HepG2 (cell line): ENCODE data around the gene DICER1. TPM values are rescaled to one million over a fixed set of nuclear protein-coding genes. Genes with fewer than 3 reads are reported as not detected.

ENCODE experiments used
- ATAC-seq: fragments of 200-7000 bp; cut with Tn5 transposase; 3 replicates; pipeline ENCODE4 v1.9.1; 2020; ENCODE audit warnings: mild to moderate bottlenecking, moderate library complexity
- BruUV-seq: library from RNA; stranded (reverse); fragments of 400-500 nt; replicated peaks from 2 replicates; lab custom pipeline; 2021; lab: Mats Ljungman, UMichigan
- CTCF ChIA-PET: fragments of 300-600 bp; formaldehyde crosslinking; extraction: SDS; loops from one replicate; lab custom pipeline; 2021; ENCODE audit warnings: low total read pairs, inconsistent platforms, low intra/inter-chr PET ratio; lab: Yijun Ruan, JAX
- POLR2A ChIA-PET: fragments of 350-600 bp; sonication (Branson Sonifier 250); formaldehyde crosslinking; loops from one replicate; lab custom pipeline; 2020; ENCODE audit warnings: antibody characterized with exemption, inconsistent platforms; lab: Yijun Ruan, JAX
- DNase-seq: peaks from one replicate; pipeline ENCODE4 v3.0.0-alpha.2; 2015; ENCODE audit warnings: low spot score
- FAIRE-seq: peaks from 3 replicates; lab custom pipeline; 2011; peaks lifted over from hg19 to GRCh38; lab: Jason Lieb, UNC
- H2AFZ ChIP-seq: one replicate; pipeline ENCODE4 v1.6.1; 2011; ENCODE audit warnings: low read length, inconsistent platforms
- H3K27ac ChIP-seq: fragments of 300-600 bp; 3 replicates; pipeline ENCODE4 v1.8.0; 2011; ENCODE audit warnings: mixed run types, mild to moderate bottlenecking, mixed read lengths, low read length, inconsistent platforms; ENCODE audit not compliant: insufficient read depth; ENCODE audit errors: extremely low read length
- H3K27me3 ChIP-seq, 2 experiments: fragments of 200-600 bp in 1 of 2; 2 replicates in 1 of 2; 3 replicates in 1 of 2; pipeline versions ENCODE4 v1.6.0 to v1.8.0; 2011; ENCODE audit warnings: low read length in 2 of 2, mild to moderate bottlenecking in 2 of 2, moderate library complexity in 2 of 2, inconsistent platforms in 1 of 2; ENCODE audit not compliant: insufficient read depth in 2 of 2, control insufficient read depth in 1 of 2
- H3K36me3 ChIP-seq, 2 experiments: fragments of 200-600 bp in 1 of 2; replicated peaks in 1 of 2; 2 replicates in 1 of 2; 3 replicates in 1 of 2; pipeline versions ENCODE4 v1.5.1 to v1.8.0; 2011; ENCODE audit warnings: low read length in 2 of 2, inconsistent platforms in 1 of 2; ENCODE audit not compliant: insufficient read depth in 2 of 2, control insufficient read depth in 1 of 2
- H3K4me1 ChIP-seq: 2 replicates; pipeline ENCODE4 v1.5.1; 2012; ENCODE audit warnings: low read length, inconsistent platforms; ENCODE audit not compliant: insufficient read depth
- H3K4me2 ChIP-seq: 2 replicates; pipeline ENCODE4 v1.6.0; 2011; ENCODE audit warnings: low read depth, low read length, inconsistent platforms
- H3K4me3 ChIP-seq, 3 experiments: fragments of 200-600 bp in 1 of 3; sonication (generic), shearing (Covaris generic) in 1 of 3; replicated peaks in 1 of 3; 2 replicates each; pipeline ENCODE4 v1.5.1; 2011 to 2016; ENCODE audit warnings: low read length in 3 of 3, inconsistent platforms in 2 of 3, low read depth in 2 of 3, mild to moderate bottlenecking in 2 of 3, control low read depth in 1 of 3, mixed read lengths in 1 of 3; ENCODE audit not compliant: insufficient read depth in 1 of 3
- H3K79me2 ChIP-seq: one replicate; pipeline ENCODE4 v1.6.1; 2011; ENCODE audit warnings: low read length, inconsistent platforms; ENCODE audit not compliant: insufficient read depth
- H3K9ac ChIP-seq: 2 replicates; pipeline ENCODE4 v1.6.0; 2011; ENCODE audit warnings: mild to moderate bottlenecking, low read depth, low read length, inconsistent platforms; ENCODE audit not compliant: insufficient read depth
- H3K9me3 ChIP-seq: 2 replicates; pipeline ENCODE4 v1.5.1; 2012; ENCODE audit warnings: mild to moderate bottlenecking, low read length
- H4K20me1 ChIP-seq: 2 replicates; pipeline ENCODE4 v1.6.0; 2011; ENCODE audit warnings: inconsistent platforms, mild to moderate bottlenecking, low read length, moderate library complexity; ENCODE audit not compliant: insufficient read depth
- DBP ChIP-seq: sonication (generic); formaldehyde crosslinking; IDR thresholded peaks from 2 replicates; pipeline ENCODE4 v1.4.0; 2020; ENCODE audit warnings: missing genetic modification reagents; ENCODE audit errors: not compliant biosample characterization
- HDAC1 ChIP-seq: sonication (generic); formaldehyde crosslinking; IDR thresholded peaks from 2 replicates; pipeline ENCODE4 v1.5.1; 2020; ENCODE audit warnings: mild to moderate bottlenecking, missing genetic modification reagents
- NR2F1 ChIP-seq, 2 experiments: fragments of 450-650 bp in 1 of 2; formaldehyde crosslinking in 1 of 2; IDR thresholded peaks; 2 replicates each; pipeline versions ENCODE4 v1.5.0 to v1.6.1; 2016 to 2020; ENCODE audit warnings: mild to moderate bottlenecking in 1 of 2, missing compliant biosample characterization in 1 of 2, missing genetic modification reagents in 1 of 2, moderate library complexity in 1 of 2
- SRSF9 ChIP-seq: fragments of 200-400 bp; formaldehyde crosslinking; IDR thresholded peaks from 2 replicates; pipeline ENCODE4 v1.6.1; 2018; ENCODE audit warnings: borderline replicate concordance, mild to moderate bottlenecking, low read depth, low read length; ENCODE audit not compliant: insufficient read depth, poor library complexity, severe bottlenecking
- ZNF569 ChIP-seq: sonication (generic); formaldehyde crosslinking; IDR thresholded peaks from 2 replicates; pipeline ENCODE4 v1.5.0; 2020; ENCODE audit warnings: mild to moderate bottlenecking, missing genetic modification reagents, moderate library complexity, borderline replicate concordance
- ZNF614 ChIP-seq: IDR thresholded peaks from 2 replicates; pipeline ENCODE4 v1.6.1; 2018; ENCODE audit warnings: missing biosample characterization, missing genetic modification reagents, inconsistent platforms, borderline replicate concordance
- ZNF691 ChIP-seq: sonication (generic); formaldehyde crosslinking; IDR thresholded peaks from 2 replicates; pipeline ENCODE4 v1.4.0; 2020; ENCODE audit warnings: missing genetic modification reagents, low read depth, mild to moderate bottlenecking, borderline replicate concordance
- WGBS: methylation state at CpG from one replicate; pipeline ENCODE4 v1.1.6; 2017; ENCODE audit warnings: low lambda C conversion rate; 5-methylcytosine and 5-hydroxymethylcytosine counted together
- in situ Hi-C: cut with HindIII; loops from 2 replicates; pipeline ENCODE4 v1.10.0; 2017; ENCODE audit warnings: low pct_unique_long_range_greater_than_20kb; ENCODE audit not compliant: extremely low pct_ligation_motif_present
- intact Hi-C: fragments of 100-400 bp; cut with micrococcal nuclease; formaldehyde crosslinking; loops from one replicate; pipeline ENCODE4 v1.10.0; 2022; ENCODE audit not compliant: unreplicated experiment
- polyA plus RNA-seq, 8 experiments: library from polyadenylated mRNA; depleted of rRNA in 3 of 8; stranded (reverse) in 7 of 8; unstranded in 1 of 8; fragments of >200 nt; fragmentation: Illumina TruSeq in 4 of 8; extraction: Trizol in 4 of 8; gene quantifications; 2 replicates each; pipeline versions ENCODE4 v1.2.1 to v1.2.3, GENCODE V29; 2011 to 2016; ENCODE audit warnings: low read depth in 4 of 8, missing spikeins in 1 of 8, mixed read lengths in 1 of 8; ENCODE audit not compliant: insufficient read depth in 1 of 8
- total RNA-seq, 5 experiments: library from RNA; depleted of rRNA; stranded (reverse); fragments of >200 nt; fragmentation: Illumina TruSeq; extraction: Trizol; gene quantifications; 2 replicates each; pipeline ENCODE4 v1.2.3, GENCODE V29; 2016; ENCODE audit warnings: low read depth in 1 of 5

Gene DICER1
- total and polyA plus RNA-seq, 2 of the 13 experiments (the other 11 are each of a cell fraction or from before 2014, with no cell fraction given): 31.8 to 61.9 TPM

- no peak for TF ChIP-seq NR2F1 (CRISPR knock-in tag; IDR thresholded peaks at IDR 0.05)
These were observed 16.2 kb upstream of the DICER1 start (continued) for GRCh38 chr14:95173518-95173917.

GRCh38 chr14:95167177-95167576 lies 9.8 kb upstream of the DICER1 start:
- ATAC-seq (no peak), FAIRE-seq (no peak), DNase-seq (no peak)
- Histone ChIP-seq H3K79me2 (no peaks in the 10 kb centered on the region), H3K9me3 (peaks cover 10% of the 10 kb centered on the region; the same call in 1 of the 2 replicates), H3K4me2 (no peak overlapping the region), H3K9ac (no peak overlapping the region), H3K27ac (no peak overlapping the region), H3K27me3 (no peaks in the 10 kb centered on the region), H2AFZ (no peak overlapping the region), H4K20me1 (no peaks in the 10 kb centered on the region), H3K36me3 (no peaks in the 10 kb centered on the region), H3K4me3 (no peak overlapping the region), H3K4me1 (peaks cover 7% of the 10 kb centered on the region)
- intact Hi-C loops: no loop called here
- TF ChIP-seq HDAC1 (CRISPR knock-in tag) (no peak), SRSF9 (no peak), ZNF691 (CRISPR knock-in tag) (no peak), DBP (CRISPR knock-in tag) (no peak), ZNF569 (CRISPR knock-in tag) (no peak), ZNF614 (CRISPR knock-in tag) (no peak)
- no TSS peak for BruUV-seq
- in situ Hi-C loops: no loop called here
- ChIA-PET CTCF (no interaction called here), POLR2A (no interaction called here)
- 42% methylated on average over 2 of the region's 2 CpGs for WGBS
